GM18526 (cell line): ENCODE measurements around the gene CMYA5.

ENCODE experiments used
- POLR2A ChIP-seq: IDR thresholded peaks from 3 replicates; pipeline ENCODE4 v1.6.1; 2011; ENCODE audit not compliant: insufficient read length; ENCODE audit errors: extremely low read depth

The CMYA5 gene

DNA sequence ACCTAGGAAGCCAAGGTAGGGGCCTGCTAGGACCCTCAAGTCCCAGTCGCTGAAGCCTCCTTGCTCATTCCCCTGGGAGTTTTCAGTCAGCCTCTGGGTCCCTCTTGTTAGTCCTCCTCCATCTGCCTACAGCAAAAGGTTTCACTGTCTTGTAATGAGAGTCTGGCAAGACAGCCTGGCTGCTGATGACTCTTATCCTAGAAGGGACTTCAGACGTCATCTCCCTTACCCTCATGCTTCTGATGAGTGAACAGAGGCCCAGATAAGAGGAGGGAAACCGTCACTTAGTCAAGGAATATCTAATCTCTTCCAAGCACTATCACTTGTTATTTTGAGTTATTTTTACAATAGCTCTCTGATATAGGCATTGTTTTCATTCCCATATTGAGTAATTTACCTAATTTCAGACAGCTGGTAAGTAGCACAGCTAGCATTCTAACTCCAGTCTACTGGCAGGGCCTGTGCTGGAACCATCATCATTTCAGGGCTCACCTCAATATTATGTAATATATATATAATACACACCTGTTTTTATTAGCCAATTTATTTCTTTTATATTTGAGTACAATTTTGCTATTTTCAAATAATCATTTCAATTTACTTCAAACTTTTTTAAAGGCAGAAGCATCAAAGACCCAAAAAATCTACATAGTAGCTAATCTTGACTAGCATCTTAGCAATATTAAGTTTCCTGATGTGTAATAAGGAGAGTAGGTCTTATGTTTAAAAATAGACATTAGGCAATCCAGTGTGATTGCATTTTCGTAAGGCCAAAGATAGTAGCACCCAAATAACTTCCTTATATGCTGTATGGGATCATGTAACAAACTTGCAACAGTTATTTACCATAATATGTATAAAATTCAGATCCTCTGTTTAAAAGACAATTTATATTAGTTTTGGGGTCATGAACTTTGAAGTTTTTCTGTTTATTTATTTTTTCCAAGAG, 7.9 kb downstream of the CMYA5 start:
- no peak for TF ChIP-seq POLR2A

DNA sequence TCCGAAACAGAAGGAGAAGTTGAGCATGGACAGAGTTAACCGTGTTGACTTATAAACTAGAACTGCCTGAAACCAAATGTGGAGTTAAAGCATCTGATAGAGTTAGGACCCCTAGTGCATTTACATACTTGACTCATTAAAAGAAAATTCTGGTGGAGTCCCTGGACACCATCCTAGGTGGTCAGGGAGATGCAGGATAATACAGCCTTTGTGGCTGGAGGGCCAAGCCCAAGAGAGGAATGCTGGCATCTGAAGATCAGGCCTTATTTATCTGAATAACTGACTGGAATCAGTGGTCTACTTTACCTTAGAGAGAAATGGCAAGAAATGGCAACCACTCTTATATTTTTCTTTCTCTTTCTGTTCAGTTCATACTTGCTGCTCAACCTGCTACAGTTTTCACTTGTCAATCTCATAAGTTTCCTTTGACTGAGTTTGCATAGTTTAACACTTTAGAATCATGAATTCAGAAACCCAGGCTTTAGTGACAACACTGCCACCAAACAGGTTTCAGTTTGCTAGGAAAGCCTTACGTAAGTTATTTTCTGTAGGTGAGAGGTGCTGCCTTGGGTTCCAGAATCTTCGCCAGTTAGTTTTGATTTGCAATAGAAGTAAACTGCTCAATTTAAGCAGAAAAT, 10.2 kb downstream of the CMYA5 start:
- no peak for TF ChIP-seq POLR2A

DNA sequence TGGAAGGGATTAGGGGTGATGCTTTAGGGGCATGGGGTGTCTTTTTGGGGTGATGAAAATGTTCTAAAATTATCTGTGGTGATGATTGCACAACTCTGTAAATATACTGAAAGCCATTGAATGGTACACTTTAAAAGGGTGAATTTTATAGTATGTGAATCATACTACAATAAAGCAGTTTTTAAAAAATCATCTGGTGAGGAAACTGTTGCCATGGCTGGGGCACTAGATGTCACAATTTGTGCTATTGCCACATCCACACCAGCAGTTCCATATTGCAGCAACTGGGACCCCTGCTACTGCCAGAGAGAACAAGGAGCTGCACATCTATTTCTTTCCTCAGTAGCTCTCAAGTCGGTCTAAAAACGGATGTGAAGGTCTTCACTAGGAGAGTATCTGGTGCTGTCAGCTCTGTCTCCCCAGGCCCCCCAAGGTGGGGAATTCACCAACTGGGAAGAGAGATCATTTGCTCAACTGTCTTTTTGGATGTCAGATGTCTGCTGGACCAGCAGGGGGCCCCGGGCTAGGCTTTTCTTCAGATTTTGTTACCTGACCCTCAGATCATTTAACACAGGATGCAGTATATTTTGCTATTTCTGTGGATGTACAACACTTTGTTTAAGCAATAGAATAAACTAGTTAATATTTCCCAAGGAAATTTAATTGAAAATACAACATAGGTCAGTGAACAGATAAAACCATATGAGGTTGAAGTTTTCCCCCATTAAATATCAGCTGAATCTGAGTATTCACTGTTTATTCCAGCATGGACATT, 13.2 kb downstream of the CMYA5 start:
- no peak for TF ChIP-seq POLR2A

DNA sequence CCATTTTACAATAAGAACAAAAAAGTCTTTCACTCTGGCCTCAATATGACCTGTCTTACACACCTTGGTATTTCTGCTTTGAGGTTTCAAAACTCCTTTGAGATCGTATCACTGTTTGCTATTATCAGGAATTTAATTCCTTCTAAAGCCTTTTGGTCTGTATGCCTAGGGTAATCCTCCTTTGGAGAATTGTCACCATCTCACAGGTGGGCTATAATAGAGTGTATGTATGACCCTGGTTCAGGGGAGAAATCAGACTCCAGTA, 13.7 kb downstream of the CMYA5 start:
- no peak for TF ChIP-seq POLR2A

DNA sequence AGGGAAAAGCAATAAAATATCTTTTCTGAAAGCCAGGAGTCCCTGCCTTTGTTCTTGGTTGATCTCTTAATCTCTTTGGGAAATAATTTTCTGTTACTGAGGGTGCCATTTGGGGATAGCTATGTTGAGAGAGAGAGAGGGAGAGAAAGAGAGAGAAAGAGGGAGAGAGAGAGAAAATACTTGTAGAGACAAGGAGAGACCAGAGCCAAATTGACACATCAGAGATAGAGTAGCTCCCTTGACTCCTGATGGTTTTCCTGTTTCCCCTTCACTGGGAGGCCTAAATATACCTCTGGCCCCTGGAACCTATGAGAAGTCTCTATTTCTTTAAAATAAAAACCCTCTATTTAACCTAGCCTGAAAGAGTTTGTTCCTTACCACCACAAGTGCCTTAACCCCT, 14.9 kb downstream of the CMYA5 start:
- no peak for TF ChIP-seq POLR2A

DNA sequence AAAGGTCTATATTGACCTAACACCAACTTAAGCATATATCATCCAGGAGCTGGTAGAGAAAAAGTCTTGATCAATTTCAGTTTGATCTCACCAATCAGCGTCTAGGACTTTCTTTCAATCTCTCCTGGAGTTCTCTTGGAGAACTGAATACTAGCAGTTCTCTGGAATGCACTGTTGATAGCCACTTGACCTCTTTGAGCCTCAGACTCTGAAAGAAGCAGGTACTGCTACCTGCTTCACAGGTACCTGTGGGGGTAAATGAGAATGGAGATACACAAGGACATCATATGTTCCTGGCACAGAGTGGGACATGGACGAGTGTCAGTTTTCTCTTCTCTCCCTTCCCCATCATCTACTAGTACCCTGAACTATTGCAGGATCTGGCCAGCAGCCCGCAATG, 16.0 kb downstream of the CMYA5 start:
- TF ChIP-seq POLR2A: no peak

DNA sequence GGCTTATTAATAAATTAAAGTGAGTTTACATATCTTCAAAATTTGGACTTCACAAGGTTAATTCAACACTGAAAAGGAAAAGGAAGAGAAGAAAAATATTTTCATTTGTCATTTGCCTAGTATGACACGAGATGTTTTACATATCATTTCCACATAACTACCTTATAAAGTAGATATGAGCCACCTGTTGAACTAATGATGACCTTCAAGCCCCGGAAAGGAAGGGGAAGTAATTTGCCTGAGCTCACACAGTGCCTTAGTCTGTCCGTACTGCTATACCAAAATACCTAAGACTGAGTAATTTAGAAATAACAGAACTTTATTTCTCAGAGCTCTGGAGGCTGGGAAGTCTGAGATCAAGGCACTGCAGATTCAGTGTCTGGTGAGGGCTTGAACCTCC, 17.9 kb downstream of the CMYA5 start:
- TF ChIP-seq POLR2A: no peak

DNA sequence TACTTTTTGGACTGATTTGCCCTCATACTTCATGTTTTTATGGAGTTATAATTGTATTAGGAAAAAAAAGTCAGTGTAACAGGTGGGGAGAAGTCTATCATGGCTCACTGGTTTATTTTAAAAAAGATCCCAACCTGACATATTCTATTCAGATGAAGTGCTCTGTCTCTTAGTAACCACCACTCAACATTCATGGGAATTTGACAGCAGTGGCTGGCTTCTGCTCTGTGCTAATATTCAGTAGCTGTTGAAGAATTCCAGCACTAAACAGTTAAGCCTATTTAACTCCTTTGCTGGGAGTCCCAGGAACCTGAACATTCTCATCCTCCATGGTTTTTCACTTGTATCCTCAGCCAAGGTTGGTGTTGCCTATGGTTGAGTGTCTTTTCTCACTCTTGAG, 23.1 kb downstream of the CMYA5 start:
- TF ChIP-seq POLR2A: no peak

DNA sequence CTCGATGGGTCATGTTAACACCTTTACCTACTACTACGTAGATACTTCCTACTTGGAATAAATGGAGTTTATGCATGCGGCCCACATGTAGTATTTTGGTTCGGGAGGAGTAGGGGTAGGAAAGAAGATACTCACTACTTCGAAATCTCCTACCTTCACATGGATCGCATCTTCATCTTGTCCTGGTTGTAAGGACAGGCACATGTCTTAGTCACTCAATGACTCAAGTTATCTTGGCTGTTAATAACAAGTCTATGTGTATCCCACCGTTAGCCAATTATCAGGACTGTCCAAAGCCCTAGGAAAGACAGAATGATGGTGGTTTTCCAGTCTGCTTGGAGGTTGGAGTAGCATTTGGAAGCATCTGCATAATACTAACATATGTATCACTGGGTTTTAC, 24.1 kb downstream of the CMYA5 start:
- TF ChIP-seq POLR2A: no peak

DNA sequence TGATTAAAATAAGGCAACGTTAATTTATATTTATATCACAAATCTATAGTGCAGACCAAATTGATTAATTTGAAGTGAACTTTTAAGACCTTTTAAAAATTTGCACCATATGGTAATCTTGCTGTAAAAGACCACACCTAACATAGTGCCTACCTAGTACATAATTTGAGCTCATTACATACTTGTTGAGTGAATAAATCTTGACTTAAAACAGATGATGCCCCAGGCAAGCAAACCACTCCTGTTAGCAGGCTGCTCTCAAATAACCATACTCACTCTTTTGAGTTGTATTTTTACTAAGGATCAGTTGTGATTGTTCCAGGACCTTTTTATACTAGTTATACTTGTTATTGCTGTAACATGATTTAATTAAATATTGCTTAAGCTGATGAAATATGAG, 27.2 kb downstream of the CMYA5 start:
- TF ChIP-seq POLR2A: no peak

DNA sequence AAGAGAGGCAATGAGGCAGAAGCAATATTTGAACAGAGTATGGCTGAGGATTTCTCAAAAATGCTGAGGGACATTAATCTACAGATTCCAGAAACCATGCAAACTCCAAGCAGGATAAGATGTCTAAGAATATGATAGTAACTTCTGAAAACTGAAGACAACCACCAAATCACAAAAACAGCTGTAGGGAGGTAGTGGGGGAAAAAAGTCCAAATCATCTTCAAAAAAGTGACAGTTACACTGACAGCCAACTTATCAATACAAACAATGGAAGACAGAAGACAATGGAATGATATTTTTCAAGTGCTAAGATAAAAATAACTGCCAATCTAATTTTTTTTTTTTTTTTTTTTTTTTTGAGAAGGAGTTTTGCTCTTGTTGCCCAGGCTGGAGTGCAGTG, 30.5 kb downstream of the CMYA5 start:
- TF ChIP-seq POLR2A: no peak

DNA sequence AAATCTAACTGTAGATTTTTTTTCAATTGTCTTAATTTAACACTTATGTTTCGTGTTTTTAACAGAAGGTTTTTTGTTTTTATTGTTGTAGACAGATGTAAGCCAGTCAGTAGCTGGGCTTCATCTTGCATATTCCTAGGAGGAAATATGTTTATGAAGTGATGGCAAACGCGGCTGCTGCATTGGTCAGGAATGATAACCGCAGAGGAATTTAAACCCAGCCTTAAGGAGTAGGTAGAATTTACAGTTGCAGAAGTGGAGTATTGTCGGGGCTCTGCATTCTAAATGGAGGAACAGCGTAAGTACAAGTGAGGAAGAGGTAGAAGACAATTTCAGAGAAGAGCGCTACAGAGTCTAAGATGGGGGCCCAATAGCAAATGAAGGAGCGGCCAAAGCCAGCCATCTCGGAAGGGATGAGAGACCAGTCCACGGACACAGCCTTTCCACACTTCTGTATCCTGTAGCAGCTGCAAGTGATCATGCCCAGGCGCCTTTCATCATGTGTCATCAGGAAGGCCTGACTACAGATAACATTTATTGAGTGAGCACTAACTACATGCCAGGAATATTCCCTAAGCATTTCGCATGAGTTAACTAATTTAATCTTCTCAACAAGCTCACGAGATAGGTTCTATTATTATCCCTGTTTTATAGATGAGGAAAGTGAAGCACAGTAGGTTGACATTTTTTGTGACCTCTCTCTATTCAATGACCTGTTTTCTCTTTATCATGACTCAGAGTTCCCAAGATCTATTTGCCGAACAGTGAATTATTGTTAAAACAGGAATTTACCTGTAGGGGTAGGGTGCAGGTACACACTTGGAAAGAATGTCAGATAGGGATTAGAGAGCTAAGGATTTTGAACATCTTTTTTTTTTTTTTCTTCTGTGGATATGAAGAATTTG, 38.1 kb downstream of the CMYA5 start:
- no peak for TF ChIP-seq POLR2A

DNA sequence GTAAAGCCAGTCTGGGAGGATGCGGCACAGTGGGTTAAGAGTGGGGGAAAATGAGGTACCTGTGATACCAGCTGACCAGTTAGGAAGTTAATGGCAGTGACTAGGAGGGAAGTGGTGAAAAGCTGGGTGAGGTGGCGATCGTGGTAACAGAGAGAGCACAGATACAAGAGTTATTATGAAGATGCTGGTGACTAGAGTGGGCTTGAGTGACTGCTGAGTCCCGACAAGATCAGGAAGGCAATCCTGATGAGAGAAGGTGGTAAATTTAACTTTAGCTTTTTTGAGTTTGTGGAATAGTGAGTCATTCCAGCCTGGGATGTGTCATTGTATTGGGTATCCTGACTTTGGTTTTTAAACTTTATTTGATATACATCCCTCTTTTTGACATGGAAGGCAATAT, 38.8 kb downstream of the CMYA5 start:
- TF ChIP-seq POLR2A: no peak

DNA sequence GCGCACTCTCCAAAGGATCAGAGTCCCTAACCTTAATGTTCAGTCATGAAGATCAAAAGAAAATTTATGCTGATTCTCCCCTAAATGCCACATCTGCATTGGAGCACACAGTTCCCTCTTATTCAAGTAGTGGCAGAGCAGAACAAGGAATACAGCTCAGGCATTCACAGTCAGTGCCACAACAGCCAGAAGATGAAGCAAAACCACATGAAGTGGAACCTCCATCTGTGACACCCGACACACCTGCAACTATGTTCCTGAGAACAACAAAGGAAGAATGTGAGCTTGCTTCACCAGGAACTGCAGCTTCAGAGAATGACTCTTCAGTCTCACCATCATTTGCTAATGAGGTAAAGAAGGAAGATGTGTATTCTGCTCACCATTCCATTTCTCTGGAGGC, 40.0 kb downstream of the CMYA5 start:
- no peak for TF ChIP-seq POLR2A

DNA sequence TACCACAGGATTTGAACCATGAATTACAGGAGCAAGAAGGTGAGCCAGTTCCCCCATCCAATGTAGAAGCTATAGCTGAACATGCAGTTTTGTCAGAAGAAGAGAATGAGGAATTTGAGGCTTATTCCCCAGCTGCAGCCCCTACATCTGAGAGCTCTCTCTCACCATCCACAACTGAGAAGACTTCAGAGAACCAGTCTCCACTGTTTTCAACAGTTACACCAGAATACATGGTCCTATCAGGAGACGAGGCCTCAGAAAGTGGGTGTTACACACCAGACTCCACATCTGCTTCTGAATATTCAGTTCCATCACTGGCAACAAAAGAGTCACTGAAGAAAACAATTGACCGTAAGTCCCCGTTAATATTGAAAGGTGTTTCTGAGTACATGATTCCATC, 40.9 kb downstream of the CMYA5 start:
- no peak for TF ChIP-seq POLR2A

DNA sequence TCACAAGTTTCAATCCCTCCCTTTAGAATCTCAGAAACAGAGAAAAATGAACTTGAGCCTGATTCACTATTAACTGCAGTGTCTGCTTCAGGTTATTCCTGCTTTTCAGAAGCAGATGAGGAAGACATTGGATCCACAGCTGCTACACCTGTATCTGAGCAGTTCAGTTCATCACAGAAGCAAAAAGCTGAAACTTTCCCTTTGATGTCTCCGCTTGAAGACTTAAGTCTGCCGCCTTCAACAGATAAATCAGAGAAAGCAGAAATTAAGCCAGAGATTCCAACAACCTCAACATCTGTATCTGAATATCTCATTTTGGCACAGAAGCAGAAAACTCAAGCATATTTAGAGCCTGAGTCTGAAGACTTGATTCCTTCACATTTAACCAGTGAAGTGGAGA, 42.1 kb downstream of the CMYA5 start:
- TF ChIP-seq POLR2A: no peak
